GM10266 (cell line): ENCODE data around the gene LZTR1.

Experiments used
- DNase-seq: peaks from one replicate; pipeline ENCODE4 v3.0.0; 2012; ENCODE audit errors: extremely low spot score
- CTCF ChIP-seq: IDR thresholded peaks from 2 replicates; pipeline ENCODE4 v1.5.1; 2012; ENCODE audit warnings: mild to moderate bottlenecking, low read depth; ENCODE audit not compliant: control insufficient read depth, insufficient read depth; ENCODE audit errors: missing control alignments

Gene LZTR1

GRCh38 chr22:21010426-21011113 lies 28.5 kb downstream of the LZTR1 start:
- no peak for DNase-seq
- TF ChIP-seq CTCF = no peak

DNA sequence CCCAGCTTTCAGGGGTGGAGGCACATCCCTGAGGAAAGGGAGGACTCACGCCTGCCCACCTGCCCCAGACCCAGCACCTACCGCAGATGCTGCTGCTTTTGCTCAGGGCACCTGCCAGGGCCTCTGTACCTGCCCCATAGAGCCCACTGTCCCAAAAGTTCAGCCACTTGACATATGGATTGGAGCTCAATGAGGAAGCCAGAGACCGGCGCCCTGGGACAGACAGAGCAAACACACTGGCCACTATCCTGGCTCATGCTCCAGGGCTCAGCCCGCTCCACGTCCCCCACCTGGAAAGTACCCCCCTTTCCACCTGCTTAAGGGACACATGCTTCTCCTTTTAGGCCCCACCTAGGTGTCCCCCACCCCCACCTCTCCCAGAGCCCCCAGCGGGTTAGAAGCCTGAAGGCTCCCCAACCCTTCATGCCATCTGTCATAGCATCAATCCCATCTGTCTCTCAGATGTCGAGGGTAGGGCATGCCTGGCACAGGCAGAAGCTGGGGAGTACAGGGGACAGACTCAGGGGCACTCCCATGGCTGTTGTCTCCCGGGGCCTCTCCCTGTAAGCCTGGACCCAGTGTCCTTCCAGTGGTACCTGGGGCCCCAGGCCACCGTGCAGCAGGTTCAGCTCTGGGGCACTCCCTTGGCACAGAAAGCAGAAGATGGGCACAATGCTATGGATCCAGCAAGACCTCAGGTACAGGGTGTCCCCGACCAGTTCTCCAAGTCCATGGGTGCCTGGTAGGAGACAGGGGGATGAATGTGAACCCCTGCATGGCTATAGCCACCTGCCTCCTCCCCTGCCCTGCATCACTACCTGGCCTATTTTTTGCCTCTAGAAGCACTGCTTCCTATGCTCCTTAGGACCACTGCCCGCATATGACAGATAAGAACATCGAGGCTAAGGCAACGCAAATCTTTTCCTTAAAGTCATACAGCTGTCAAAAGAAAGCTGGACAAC lies 30.6 kb downstream of the LZTR1 start:
- TF ChIP-seq CTCF = no peak
- no peak for DNase-seq

DNA sequence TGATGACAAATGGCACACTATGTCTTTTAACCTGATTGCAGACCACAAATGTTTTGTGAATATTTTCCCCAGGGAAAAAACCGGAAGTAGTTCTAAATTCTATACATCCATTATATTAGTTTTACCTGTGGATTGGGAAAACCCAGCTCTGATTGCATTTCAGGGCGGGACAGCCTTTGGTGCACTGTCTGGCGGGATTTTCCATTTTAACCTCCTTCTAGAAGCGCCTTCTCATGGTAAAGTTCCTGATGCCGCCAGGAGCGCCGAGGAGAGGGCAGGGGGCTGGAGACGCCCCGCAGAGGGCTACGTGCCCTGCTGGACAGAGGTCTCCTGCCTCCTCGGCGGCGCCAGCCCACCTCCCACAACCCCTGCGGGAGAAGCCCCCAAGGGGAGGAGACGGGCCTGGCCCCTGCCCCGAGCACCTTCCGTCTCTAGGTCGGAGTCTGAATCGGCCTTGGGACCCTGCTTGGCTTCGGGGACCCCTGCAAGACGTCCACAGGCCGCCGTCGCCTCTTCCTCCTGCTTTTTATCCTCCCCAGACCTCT lies 31.6 kb downstream of the LZTR1 start:
- DNase-seq = no peak
- TF ChIP-seq CTCF = no peak

- DNase-seq = peak; percentile 91
- TF ChIP-seq CTCF = no peak
These were observed 32.2 kb downstream of the LZTR1 start for GRCh38 chr22:21014202-21014725.

DNA sequence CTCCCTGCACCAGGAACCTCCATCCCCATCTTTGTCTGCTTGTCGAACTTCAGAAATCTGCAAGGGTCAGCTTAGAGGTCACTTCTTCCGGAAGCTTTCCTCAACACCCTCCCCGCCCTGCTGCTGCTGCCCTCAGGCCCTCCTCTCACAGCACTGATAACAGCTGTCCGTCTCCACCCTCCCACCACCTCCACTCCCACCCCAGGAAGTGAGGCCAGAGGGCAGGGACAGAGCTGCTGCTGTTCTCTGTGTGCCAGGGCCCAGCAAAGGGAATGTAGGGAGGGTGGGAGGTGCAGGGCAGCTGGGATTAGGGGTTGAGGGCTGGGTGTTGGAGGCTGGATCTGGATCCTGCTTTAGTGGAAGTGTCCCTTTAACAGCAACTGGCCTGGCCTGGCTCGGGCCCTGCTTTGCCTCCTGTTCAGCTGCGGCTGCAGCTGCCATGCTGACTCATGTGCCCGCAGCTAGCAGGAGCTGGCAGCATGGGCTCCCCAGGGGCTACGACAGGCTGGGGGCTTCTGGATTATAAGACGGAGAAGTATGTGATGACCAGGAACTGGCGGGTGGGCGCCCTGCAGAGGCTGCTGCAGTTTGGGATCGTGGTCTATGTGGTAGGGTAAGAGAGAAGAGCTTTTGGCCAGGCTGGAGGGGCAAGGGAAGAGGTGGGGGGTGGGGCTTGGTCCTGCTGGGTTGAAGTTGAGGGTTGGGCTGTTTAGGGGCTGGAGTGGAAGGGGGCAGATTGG lies 32.8 kb downstream of the LZTR1 start, which contains the start of gene P2RX6:
TSS of gene P2RX6 (plus strand) at position 440 of the 740 bp plus-strand sequence. CDS start at position 450, 10 bp downstream.
- DNase-seq = no peak
- no peak for TF ChIP-seq CTCF

- DNase-seq = no peak
These were observed 33.4 kb downstream of the LZTR1 start for GRCh38 chr22:21015466-21016006.

More at GRCh38 chr22:21015466-21016006, 33.4 kb downstream of the LZTR1 start:
- no peak for TF ChIP-seq CTCF
